Mucosa of gallbladder (tissue), 1 donor: ENCODE measurements around the gene TDRD7. TPM values are rescaled to one million over a fixed set of nuclear protein-coding genes. Genes with fewer than 3 reads are reported as not detected.

ENCODE experiments used
- DNase-seq: peaks from one replicate; pipeline ENCODE4 v3.0.0-alpha.2; 2020; ENCODE audit warnings: low spot score
- total RNA-seq: library from RNA; stranded (reverse); gene quantifications from one replicate; pipeline ENCODE4 v1.2.1, GENCODE V29; 2021
- donor health status: DM: no; HTN: no; CAD: no.

TDRD7 gene, protein sequence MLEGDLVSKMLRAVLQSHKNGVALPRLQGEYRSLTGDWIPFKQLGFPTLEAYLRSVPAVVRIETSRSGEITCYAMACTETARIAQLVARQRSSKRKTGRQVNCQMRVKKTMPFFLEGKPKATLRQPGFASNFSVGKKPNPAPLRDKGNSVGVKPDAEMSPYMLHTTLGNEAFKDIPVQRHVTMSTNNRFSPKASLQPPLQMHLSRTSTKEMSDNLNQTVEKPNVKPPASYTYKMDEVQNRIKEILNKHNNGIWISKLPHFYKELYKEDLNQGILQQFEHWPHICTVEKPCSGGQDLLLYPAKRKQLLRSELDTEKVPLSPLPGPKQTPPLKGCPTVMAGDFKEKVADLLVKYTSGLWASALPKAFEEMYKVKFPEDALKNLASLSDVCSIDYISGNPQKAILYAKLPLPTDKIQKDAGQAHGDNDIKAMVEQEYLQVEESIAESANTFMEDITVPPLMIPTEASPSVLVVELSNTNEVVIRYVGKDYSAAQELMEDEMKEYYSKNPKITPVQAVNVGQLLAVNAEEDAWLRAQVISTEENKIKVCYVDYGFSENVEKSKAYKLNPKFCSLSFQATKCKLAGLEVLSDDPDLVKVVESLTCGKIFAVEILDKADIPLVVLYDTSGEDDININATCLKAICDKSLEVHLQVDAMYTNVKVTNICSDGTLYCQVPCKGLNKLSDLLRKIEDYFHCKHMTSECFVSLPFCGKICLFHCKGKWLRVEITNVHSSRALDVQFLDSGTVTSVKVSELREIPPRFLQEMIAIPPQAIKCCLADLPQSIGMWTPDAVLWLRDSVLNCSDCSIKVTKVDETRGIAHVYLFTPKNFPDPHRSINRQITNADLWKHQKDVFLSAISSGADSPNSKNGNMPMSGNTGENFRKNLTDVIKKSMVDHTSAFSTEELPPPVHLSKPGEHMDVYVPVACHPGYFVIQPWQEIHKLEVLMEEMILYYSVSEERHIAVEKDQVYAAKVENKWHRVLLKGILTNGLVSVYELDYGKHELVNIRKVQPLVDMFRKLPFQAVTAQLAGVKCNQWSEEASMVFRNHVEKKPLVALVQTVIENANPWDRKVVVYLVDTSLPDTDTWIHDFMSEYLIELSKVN
- total RNA-seq, result 25.7 TPM

GRCh38 chr9:97411789-97412625, at the start of gene TDRD7:
TSS of gene TDRD7 (plus strand) at chr9:97412096. CDS start at chr9:97428466, 16,370 bp downstream.
- peak; percentile 90 for DNase-seq

DNA sequence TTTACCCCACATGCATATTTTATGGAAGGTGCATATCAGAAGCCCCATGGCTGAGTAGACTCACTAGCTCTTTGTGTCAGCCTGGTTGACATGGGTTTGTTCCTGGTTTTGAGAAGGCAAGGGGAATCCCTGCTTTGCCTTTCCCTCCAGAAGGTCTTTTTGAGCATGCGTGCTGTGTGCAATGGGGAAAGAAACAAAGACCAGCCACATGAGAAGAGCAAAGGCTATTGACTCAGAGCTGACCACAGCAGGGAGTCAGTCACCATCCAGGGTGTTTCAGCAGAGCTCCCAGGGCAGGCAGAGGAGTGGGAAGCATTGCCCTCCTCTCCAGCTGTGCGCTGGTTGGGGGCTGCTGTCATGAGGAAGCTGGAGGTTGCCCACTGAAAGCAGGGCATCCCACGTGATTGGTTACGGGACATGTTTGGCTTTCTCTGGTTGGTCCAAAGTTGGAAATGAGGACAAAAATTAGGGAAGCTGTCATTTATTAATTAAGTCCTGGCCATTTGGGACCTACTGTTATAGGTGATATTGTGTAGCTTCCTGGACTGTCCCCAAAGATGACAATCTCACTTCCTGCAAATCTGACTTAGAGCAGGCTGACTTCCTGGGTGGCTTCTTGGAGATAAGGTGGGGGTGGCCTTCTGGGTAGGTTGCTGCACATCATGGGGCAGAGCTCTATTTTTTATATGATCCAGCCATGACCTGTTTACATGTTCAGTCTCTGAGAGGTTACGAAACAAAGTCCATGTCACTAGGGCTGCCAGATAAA, 48.9 kb upstream of the TDRD7 start:
- no peak for DNase-seq

DNA sequence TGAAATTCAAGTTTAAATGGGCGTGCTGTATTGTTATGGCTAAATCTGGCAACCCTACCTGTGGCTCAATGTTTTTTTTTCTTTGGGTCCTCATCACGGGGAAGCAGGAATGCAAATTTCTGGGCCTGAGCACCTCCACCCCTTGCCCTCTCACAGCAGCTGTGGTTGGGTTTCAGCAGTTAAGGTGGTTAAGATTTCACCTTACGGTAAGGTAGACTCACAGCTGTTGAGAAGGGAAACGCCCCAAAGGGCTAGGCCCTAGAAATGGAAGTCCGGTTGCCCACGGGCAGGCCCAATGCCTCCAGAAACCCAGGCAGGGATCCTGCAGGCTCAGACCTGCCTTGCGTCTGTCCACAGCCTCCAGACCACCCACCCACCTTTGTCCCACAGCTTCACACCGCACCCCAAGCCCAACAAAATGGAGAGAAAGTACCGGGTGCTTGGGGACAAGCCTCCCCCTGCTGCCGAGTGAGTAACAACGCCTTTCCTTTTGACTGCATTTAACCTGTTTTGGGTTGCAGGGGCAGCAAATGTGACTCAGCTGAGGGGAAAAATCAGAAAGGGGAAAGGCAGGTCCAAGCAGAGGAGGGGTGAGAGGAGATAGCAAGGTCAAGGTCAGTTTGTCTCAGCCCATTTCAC, 48.1 kb upstream of the TDRD7 start:
- DNase-seq, result no peak

DNA sequence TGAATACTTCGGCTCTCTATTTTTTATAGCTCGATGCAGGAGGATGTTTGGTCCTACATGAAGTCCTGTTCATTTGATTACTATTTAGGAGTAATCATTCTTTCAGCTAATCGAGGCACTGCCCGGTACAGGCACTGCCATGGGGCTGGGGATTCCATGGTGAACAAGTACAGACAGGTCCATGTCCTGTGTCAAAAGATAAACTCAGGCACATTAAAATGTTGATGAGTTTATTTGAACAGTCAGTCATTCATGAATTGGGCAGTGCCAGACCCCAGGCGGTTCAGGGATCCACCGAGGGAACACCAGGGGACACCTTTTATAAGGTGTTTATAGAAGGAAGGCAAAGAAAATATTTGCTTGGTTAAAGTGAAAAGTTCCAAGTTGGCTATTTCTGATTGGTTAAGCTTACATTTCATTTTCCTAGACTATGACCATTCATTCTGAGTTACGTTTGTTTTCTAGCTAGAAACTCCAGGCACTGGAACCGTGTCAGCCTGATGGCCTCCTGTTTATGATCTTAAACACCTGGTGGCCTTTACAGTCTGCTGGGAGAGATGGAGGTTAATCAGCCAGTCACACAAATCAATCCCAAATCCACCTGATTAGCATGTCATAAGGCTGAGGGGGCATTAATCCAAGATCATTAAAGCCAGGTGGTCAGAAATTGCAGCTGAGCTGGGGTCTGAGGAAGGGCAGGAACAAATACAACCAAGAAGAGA, 47.0 kb upstream of the TDRD7 start:
- DNase-seq, result no peak

- DNase-seq, result no peak
These were observed 46.3 kb upstream of the TDRD7 start for GRCh38 chr9:97365634-97366033.

DNA sequence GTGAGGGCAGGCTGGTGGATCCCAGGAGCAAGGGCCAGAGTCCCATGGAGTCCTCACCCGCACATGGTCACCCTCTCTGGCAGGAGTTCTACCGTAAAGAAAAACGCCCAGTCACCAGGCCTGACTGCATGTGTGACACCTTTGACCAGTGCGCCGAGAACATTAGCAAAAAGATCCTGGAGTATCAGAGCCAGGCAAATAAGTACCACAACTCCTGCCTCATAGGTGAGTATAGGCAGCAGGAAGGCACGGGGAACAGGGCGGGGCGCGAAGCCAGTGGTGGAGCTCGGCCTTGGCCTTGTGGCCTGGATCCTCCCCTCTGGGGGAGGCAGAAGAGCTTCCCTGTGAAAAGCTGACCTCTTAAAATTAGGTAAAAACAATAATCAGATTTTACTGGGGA, 45.4 kb upstream of the TDRD7 start:
- DNase-seq, result no peak

GRCh38 chr9:97366889-97367288, 45.0 kb upstream of the TDRD7 start:
- DNase-seq, result no peak

- no peak for DNase-seq
These were observed 44.2 kb upstream of the TDRD7 start for GRCh38 chr9:97367729-97368128.

DNA sequence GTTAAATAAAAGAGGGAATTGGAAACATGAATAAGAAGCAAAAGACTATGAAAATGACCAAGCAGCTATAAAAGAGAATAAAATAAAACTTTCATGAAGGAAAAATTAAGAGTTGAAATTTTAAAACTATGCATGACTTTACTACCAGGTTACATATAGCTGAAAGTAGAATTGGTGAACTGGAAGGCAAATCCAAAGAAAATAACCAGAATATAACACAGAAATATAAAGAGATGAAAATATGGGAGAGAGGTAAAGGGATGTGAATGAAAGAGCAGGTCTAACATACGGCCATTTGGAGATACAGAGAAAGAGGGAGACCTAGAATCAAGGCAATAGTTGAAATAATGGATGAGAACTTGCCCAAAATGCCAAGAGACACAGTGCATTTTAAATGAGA, 42.9 kb upstream of the TDRD7 start:
- no peak for DNase-seq

DNA sequence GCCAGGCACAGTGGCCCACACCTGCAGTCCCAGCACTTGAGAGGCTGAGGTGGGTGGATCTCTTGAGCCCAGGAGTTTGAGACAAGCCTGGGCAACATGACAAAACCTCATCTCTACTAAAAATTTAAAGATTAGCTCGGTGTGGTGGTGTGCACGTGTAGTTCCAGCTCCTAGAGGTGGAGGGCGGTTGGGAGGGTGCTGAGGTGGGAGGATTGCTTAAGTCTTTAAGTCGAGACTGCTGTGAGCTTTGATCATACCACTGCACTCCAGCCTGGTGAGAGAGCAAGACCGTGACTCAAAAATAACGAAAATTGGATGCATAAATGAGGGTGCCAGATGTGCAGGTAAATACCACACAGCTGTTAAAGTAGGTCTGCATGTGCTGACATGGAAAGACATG, 39.3 kb upstream of the TDRD7 start:
- no peak for DNase-seq

GRCh38 chr9:97373331-97373730, 38.6 kb upstream of the TDRD7 start:
- DNase-seq, result no peak

DNA sequence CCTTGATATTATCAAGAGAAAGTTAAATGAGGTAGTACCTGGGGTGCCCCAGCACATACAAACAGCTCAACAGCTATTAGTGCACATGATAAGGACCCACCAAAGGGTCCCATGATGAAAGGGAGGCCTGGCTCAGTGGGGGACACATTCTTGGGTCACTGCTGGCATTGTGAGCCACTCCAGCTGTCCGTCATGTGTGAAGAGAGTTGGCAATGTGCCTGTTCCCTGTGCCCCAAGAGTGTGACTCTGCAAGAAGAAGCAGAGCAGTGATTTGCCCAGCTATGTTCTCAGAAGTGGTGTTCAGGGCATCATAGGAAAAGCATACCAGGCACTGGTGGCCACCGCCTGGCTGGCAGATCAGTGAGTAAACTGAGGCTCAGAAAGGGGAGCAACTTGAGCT, 37.1 kb upstream of the TDRD7 start:
- no peak for DNase-seq

DNA sequence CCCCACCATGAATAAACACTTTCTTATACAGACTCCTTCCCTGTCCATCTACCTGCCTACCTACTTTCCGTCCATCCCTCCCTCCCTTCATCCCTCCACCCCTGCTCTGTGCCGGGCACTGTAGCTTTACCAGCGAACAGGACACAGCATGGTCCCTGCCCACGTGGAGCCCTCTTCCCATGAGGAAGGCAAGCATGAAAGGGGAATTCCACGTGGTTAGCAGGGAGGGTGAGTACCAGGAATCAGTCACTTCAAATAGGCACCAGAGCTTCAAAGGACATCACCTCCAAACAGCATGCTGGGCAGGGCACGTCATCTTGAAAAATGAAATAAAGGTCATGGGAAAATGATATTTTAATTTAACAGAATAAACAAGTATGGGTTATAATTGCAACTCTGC, 35.0 kb upstream of the TDRD7 start:
- DNase-seq, result no peak

- no peak for DNase-seq
These were observed 29.7 kb upstream of the TDRD7 start for GRCh38 chr9:97382099-97382718.

GRCh38 chr9:97384406-97385262, 27.3 kb upstream of the TDRD7 start:
- DNase-seq, result no peak

DNA sequence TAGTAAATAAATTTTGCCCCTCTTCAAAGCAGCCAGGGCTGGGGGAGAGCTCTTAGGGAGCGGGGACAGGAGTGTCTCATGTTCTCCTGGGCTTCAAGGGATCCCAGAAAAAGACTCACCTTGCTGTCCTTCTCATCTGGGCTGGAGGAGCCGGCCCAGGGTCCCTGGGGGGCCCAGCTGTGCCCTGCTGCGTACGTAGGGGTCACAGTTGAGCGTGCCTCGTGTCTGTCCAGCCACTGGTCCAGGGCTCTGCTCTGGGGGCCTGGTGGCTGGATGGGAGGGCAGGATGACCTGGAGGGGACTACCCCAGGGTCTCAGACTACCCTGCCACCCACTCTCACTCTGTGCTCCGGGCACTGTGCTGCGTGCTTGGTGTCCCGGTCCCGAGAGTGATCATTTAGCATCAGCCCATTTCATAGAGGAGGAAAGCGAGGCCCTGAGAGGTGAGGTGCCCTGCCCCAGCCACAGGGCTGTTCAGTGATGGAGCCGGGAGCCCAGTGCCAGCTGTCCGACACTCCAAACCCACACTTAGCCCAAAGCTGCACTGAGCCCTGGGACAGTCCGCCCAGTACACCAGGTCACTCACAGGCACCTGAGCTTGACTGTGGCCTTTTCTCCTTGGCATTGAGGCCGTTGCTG, 26.2 kb upstream of the TDRD7 start:
- DNase-seq, result no peak

GRCh38 chr9:97386265-97386633, 25.6 kb upstream of the TDRD7 start:
- no peak for DNase-seq
